ENCODE measurements around the gene SLF2.

DNA sequence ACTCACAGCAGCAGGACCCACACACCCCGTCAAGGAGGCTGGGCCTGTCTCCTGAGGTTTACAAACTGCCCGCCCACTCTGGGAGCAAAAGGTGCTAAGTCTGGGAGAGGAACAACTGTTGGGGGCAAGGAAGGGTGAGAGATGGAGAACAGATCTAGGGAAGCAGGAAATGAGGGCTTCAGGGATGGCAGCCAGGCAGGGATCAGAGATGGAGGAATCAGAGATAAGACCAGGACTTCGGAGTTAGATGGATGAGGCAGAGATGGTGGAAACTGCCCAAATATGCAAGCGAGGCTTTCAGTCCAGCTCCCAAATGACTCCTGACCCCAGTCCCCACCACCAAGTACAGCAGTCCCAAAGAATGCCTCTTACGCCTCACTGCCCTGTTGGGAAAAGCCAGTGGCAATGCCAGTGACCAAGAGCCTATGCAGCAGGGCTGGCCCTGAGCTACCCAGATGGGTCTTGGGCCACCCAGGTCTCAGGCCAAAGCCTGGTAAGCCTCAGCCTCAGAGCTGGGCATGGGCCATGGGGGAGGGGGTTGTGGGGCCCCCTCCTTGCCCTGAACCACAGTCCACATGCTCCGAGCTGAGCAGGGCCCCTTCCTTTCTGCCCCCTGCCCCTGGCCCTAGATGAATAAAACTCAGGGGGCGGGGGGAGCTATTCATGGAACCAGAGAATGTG, 39.5 kb upstream of the SLF2 start:
- no peak for TF ChIP-seq POLR2A (IDR thresholded peaks at IDR 0.05)
- TF ChIP-seq, protein P1, sequence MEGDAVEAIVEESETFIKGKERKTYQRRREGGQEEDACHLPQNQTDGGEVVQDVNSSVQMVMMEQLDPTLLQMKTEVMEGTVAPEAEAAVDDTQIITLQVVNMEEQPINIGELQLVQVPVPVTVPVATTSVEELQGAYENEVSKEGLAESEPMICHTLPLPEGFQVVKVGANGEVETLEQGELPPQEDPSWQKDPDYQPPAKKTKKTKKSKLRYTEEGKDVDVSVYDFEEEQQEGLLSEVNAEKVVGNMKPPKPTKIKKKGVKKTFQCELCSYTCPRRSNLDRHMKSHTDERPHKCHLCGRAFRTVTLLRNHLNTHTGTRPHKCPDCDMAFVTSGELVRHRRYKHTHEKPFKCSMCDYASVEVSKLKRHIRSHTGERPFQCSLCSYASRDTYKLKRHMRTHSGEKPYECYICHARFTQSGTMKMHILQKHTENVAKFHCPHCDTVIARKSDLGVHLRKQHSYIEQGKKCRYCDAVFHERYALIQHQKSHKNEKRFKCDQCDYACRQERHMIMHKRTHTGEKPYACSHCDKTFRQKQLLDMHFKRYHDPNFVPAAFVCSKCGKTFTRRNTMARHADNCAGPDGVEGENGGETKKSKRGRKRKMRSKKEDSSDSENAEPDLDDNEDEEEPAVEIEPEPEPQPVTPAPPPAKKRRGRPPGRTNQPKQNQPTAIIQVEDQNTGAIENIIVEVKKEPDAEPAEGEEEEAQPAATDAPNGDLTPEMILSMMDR (IDR thresholded peaks at IDR 0.05), result no peak

Measured in stomach (tissue), 4 donors.